Measurements from ENCODE around the gene SRGAP2B. TPM values are rescaled to one million over a fixed set of nuclear protein-coding genes. Genes with fewer than 3 reads are reported as not detected.
"Not testable (repeated sequence)": the region's sequence is repeated elsewhere in the genome, so short reads cannot be mapped to it uniquely, and the experiment has no call there.

Gene SRGAP2B
- total RNA-seq, 1 experiment from 2014 or later = 4.9 TPM

DNA sequence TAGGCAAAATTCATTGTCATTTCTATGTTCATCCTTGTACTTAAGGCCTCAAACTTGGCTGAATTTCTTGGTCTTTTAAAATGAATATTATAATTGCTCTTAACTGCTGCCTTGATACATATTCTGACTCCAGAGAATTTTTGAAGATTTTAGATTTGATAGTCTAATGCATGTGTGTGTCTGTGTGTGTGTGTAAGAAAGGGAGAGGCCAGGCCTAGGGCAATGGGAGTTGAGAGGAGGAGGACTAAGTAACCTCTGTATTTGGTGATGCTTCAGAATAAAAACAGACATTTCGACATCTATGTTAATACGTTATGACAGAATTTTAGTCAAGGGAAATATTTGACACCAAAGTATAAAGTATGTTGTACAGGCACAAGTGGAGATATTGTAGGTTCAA, 8.2 kb upstream of the SRGAP2B start:
- H3K36me3 ChIP-seq, H3K27me3 ChIP-seq, H3K9me3 ChIP-seq, H3K4me3 ChIP-seq, DNase-seq: not testable (repeated sequence)

DNA sequence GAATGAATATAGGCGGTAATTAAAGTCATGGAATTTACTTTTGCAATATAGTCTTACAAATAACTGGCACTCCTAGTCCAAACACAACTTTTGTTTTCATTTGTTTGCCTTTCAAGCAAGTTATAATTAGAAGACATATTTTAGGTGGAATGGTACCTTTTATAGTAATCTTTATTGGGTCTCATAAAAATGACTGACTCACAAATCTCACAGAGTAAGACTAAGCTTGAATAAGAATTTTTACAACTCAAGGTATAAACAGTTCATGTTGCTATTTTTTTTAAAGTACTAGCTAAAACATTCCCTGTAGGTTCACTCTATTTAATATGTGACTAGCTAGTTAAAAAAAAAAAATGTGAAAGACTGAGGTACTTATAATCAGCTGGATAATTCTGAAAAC, 6.6 kb upstream of the SRGAP2B start:
- H3K4me3 ChIP-seq, H3K36me3 ChIP-seq, H3K9me3 ChIP-seq, DNase-seq, H3K27me3 ChIP-seq: not testable (repeated sequence)

- not testable (repeated sequence) for H3K36me3 ChIP-seq, H3K27me3 ChIP-seq, H3K9me3 ChIP-seq, H3K4me3 ChIP-seq
- peak; percentile 57 for DNase-seq
Observed at GRCh38 chr1:145094655-145095211, 395 bp downstream of the SRGAP2B start.

DNA sequence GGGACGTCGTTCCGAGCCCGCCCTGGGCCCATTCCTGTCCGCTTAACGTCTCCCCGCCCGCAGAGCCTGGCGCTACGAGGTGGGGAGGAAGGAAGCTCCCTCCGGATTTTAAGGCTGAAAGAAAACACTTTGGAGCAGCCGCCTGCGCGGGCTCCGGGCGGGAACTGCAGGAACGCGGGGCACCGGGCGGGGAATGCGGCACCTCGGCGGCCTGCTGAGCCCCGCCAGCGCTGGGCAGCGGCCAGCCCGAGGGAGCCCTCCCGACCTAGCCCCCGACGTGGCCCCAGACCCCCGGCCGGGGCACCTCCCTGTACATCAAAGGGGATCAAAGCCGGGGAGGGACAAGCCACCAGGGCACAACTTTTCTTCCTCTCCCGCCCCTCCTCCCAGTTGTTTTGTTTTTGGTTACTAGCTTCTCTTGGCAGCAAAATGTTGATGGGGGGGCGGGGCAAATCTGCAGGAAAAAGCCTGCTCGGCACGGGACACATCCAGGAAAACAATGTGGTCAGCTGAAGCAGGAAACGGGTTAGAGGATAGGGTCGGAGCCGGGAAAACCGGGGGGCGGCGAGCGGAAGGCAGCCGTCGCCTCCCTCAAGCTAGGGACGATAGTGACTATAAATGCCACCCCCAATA, 1.5 kb downstream of the SRGAP2B start:
- peak; percentile 76 for DNase-seq
- H3K36me3 ChIP-seq, H3K27me3 ChIP-seq, H3K9me3 ChIP-seq: not testable (repeated sequence)
- H3K4me3 ChIP-seq = peak overlapping the region; percentile 49

GRCh38 chr1:145082483-145083255, 12.5 kb downstream of the SRGAP2B start:
- not testable (repeated sequence) for H3K4me3 ChIP-seq, H3K27me3 ChIP-seq, H3K36me3 ChIP-seq, H3K9me3 ChIP-seq, DNase-seq

- not testable (repeated sequence) for H3K27me3 ChIP-seq, H3K36me3 ChIP-seq, H3K9me3 ChIP-seq, DNase-seq, H3K4me3 ChIP-seq
Observed at GRCh38 chr1:145080193-145080592, 14.9 kb downstream of the SRGAP2B start.

DNA sequence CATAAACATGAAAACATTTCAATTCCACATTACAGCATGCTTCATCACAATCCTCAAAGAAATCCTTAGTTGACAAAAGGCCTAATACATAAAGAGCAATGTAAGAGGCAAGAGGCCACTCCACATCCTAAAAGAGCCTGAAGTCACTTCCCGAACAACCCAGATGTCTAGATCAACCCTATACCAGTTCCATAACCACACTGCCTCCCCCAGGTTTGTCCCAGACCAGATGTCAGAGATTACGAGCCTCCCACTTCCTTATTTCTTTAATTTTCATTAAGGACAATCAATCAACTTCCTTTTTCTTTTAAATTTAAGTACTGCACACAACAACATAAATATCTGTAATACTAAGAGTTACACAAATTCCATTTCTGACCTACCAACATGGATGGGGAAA, 15.4 kb downstream of the SRGAP2B start:
- not testable (repeated sequence) for DNase-seq, H3K36me3 ChIP-seq

DNA sequence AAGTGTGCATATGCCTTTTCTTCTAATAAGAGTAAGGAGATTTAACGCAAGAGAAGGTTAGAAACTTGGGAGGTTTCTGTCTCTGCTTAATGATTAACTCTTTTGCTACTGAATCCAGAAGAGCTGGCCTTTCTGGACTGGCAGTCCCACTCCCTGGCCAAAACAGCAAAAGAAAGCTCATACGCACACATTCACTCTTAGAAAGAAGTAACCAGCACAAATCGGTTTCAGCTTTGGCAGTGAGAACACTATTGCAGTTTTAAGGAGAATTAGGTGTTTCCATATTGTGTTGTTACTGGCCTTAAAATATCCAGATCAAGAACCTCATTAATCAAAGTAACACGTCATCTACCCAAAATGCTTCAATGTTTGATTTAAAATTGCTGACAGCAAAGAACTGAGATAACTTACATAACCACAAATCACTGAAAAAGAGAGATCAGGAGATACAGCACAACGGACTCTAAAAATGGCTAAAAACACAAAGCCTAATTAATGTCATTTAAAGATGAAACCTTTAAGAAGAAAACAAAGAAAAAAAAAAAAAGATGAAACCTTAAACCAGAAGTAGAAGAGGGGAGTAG, 16.2 kb downstream of the SRGAP2B start:
- H3K9me3 ChIP-seq, H3K27me3 ChIP-seq, H3K36me3 ChIP-seq, H3K4me3 ChIP-seq, DNase-seq: not testable (repeated sequence)

More for the DNA sequence above, 15.4 kb downstream of the SRGAP2B start:
- H3K4me3 ChIP-seq, H3K27me3 ChIP-seq, H3K9me3 ChIP-seq: not testable (repeated sequence)

- H3K27me3 ChIP-seq, DNase-seq, H3K9me3 ChIP-seq, H3K4me3 ChIP-seq, H3K36me3 ChIP-seq: not testable (repeated sequence)
Observed at GRCh38 chr1:145077872-145078786, 17.0 kb downstream of the SRGAP2B start.

- not testable (repeated sequence) for H3K4me3 ChIP-seq, DNase-seq, H3K27me3 ChIP-seq, H3K9me3 ChIP-seq, H3K36me3 ChIP-seq
Observed at GRCh38 chr1:145076877-145077276, 18.3 kb downstream of the SRGAP2B start.

DNA sequence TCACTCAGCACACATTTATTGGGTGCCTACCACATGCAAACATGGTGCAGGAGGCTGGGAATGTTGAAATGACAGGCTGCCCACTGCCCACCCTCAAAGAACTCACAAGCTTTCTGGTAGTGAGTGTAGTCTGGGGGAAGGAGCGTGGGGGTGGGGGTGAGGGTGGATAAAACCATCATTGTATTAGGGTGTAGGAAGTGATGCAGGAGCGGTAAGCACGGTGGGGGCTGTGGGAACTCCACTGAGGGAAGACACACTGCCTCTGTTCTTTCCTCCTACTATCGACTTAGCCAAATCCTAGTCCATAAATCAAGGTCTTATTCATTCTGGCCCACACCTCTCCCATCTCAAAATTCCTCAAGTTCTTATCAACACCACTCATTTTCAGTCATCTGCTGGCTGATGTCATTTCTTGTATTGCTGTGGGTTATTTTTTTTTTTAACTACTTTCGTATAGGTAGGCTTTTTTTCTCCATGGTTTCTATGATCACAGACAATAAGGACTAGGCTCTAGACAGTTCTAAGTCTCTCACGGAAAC, 21.0 kb downstream of the SRGAP2B start:
- H3K36me3 ChIP-seq, H3K9me3 ChIP-seq, DNase-seq, H3K4me3 ChIP-seq, H3K27me3 ChIP-seq: not testable (repeated sequence)

GRCh38 chr1:145071569-145071968, 23.6 kb downstream of the SRGAP2B start:
- not testable (repeated sequence) for DNase-seq, H3K4me3 ChIP-seq, H3K27me3 ChIP-seq, H3K36me3 ChIP-seq, H3K9me3 ChIP-seq

GRCh38 chr1:145066486-145066885, 28.6 kb downstream of the SRGAP2B start:
- H3K36me3 ChIP-seq, DNase-seq, H3K27me3 ChIP-seq, H3K4me3 ChIP-seq, H3K9me3 ChIP-seq: not testable (repeated sequence)

GRCh38 chr1:145065194-145065826, 29.8 kb downstream of the SRGAP2B start:
- not testable (repeated sequence) for H3K36me3 ChIP-seq, H3K27me3 ChIP-seq, H3K4me3 ChIP-seq, H3K9me3 ChIP-seq, DNase-seq

- not testable (repeated sequence) for H3K27me3 ChIP-seq, H3K4me3 ChIP-seq, H3K36me3 ChIP-seq, H3K9me3 ChIP-seq, DNase-seq
Observed at GRCh38 chr1:145063941-145064648, 31.0 kb downstream of the SRGAP2B start.

GRCh38 chr1:145063285-145063684, 31.8 kb downstream of the SRGAP2B start:
- not testable (repeated sequence) for H3K4me3 ChIP-seq, H3K36me3 ChIP-seq, H3K9me3 ChIP-seq, DNase-seq, H3K27me3 ChIP-seq
